Measurements from ENCODE around the gene MICU1.

The MICU1 gene

DNA sequence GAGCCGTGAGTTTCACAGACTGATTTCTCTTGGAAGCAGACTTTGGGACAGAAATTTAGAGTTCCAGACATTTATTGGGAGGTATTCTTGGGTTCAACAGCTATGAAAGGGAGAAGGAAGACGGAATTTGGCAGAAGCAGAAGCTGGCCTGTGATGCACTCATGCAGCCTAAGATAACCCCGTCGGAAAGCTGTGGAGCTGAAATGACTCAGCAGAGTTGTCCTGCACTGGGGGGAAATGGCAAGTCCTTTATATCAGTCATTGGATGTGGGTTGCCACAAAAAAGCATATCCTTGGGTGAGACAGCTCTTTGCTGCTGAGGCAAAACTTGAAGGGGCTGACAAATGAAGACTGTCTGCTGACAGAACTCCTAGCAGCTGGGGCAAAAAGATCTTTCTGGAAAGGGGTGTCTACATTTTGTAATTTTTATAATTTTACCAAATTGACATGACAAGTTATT, 11.5 kb upstream of the MICU1 start:
- DNase-seq (ENCODE audit: low read depth in 1 of 2, low spot score in 1 of 2): no peak

DNA sequence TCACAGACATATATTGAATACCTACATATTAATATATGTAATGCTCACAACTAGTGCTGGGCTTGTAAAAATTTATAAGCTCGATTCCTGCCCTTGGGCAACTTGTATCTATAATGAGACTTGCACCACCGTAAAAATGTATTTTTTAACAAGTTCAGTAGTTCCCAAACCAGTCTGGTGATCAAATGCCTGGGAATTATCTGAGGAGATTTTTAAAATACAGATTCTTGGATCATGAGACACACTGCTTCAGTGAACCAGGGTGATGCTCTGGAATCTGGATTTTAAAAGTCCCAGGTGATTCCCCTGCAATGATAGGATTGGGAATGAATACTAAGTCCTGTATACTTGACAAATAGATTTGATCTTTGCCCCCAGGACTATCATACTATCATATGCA, 4.3 kb upstream of the MICU1 start:
- no peak for DNase-seq (ENCODE audit: low read depth in 1 of 2, low spot score in 1 of 2)

- no peak for DNase-seq (ENCODE audit: low read depth in 1 of 2, low spot score in 1 of 2)
Observed at GRCh38 chr10:72626444-72626754, 520 bp upstream of the MICU1 start.

- DNase-seq (ENCODE audit: low read depth in 1 of 2, low spot score in 1 of 2): no peak
Observed at GRCh38 chr10:72625276-72625607, 637 bp downstream of the MICU1 start.

GRCh38 chr10:72622271-72622670, 3.6 kb downstream of the MICU1 start:
- DNase-seq (ENCODE audit: low read depth in 1 of 2, low spot score in 1 of 2): no peak

GRCh38 chr10:72616716-72617115, 9.2 kb downstream of the MICU1 start:
- DNase-seq (ENCODE audit: low read depth in 1 of 2, low spot score in 1 of 2): no peak

DNA sequence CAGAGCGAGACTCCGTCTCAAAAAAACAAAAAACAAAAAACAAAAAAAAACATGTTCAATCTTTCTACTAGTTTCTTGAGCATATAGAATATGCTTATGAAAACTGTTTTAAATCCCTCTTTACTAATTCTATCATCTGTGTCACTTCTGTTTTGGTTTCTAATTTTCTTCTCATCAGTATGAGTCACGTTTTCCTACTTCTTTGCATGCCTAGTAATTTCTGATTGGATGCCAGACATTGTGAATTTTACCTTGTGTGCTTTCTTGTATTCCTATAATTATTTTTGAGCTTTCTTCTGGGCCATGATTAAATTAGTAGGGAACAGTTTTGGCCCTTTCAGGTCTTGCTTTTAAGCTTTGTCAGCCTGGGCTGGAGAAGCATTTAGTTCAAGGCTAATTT, 9.9 kb downstream of the MICU1 start:
- no peak for DNase-seq (ENCODE audit: low read depth in 1 of 2, low spot score in 1 of 2)

- DNase-seq (ENCODE audit: low read depth in 1 of 2, low spot score in 1 of 2): no peak
Observed at GRCh38 chr10:72612203-72612826, 13.6 kb downstream of the MICU1 start.

DNA sequence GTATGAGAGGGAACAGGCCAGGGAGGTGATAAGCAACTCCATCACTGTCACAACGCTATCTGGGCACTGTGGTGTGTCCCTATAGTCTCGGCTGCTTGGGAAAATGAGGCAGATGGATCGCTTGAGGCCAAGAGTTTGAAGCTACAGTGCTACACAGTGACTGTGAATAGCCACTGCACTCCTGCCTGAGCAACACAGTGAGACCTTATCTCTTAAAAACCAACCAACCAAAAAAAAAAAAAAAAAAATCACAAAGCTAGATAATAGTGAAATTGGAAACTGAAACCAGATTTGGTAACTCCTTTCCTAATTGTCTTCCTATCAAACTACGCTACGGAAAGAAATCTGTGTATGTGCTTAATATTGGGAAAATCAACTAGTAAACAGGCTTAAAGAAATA, 14.1 kb downstream of the MICU1 start:
- no peak for DNase-seq (ENCODE audit: low read depth in 1 of 2, low spot score in 1 of 2)

DNA sequence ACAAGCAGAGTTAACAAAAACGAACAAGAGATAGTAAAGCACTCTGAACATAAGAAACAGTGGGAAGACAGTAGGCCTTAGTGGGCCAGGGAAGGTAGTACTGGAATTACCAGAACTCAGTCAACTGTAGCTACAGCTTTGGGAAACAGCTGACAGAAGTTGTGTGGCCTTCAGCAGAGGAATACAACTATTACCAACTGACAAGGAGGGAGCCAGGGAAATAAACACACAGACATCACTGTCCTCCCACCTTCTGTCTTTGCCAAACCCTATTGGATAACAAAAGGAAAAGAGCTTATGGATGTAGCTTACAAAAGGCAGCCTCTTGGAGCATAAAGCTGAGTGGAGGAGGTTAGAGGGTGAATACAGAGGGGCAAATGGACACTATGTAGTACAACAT, 15.4 kb downstream of the MICU1 start:
- no peak for DNase-seq (ENCODE audit: low read depth in 1 of 2, low spot score in 1 of 2)

- no peak for DNase-seq (ENCODE audit: low read depth in 1 of 2, low spot score in 1 of 2)
Observed at GRCh38 chr10:72605122-72605521, 20.8 kb downstream of the MICU1 start.

DNA sequence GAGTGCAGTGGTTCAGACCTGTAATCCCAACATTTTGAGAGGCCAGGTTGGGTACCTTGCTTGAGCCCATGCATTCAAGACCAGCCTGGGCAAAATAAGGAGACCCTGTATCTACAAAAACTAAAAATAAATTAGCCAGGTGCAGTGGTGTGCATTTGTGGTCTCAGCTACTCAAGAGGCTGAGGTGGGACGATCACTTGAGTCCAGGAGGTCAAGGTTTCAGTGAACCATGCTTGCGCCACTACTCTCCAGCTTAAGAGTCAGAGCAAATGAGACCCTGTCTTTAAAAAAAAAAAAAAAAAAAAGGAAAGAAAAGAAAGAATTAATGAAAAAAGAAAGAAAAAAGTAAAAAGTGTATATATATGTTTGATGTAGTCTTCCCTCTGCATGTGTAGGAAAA, 24.7 kb downstream of the MICU1 start:
- DNase-seq (ENCODE audit: low read depth in 1 of 2, low spot score in 1 of 2): no peak

DNA sequence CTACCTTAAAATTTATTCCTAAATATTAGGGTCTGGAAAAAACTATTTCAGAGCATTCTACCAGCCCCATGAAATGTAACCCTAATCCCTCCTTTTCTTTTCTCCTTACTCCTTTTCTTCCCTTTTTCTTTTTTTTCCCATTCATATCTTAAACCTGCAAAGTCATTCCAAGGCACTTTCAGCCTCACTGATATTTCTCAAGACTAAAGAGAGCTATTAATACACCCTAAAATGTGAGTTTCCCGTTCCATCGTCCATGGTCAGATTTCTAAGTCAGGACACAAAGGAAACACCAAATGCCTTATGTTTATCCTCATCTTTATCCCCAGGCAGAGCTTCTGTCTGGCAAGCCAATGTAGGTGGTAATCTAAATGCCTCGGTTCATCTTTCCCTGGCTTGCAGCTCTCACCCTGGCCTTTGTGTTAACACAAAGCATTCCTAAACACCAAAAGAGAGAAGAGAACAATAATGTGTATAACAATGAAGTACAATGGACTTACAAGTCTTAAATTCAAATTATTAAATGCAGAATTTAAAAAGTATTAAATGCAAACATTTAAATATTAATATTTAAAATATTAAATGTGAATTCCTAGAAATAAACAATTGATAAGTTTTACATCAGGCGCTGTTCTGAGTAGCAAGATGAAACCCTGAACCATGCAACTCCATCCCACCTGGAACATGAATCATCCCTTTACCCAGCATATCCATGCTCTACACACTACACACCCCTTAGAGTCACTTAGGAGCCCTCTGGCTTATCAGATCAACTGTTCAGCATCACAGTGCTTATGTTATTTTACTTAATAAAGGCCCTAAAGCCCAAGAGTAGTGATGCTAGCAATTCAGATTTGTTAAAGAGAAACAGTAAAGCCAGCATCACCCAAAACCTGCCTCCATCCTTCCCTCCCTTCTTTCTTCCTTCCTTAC, 26.8 kb downstream of the MICU1 start:
- DNase-seq (ENCODE audit: low read depth in 1 of 2, low spot score in 1 of 2): no peak

- DNase-seq (ENCODE audit: low read depth in 1 of 2, low spot score in 1 of 2): no peak
Observed at GRCh38 chr10:72597897-72598296, 28.0 kb downstream of the MICU1 start.

DNA sequence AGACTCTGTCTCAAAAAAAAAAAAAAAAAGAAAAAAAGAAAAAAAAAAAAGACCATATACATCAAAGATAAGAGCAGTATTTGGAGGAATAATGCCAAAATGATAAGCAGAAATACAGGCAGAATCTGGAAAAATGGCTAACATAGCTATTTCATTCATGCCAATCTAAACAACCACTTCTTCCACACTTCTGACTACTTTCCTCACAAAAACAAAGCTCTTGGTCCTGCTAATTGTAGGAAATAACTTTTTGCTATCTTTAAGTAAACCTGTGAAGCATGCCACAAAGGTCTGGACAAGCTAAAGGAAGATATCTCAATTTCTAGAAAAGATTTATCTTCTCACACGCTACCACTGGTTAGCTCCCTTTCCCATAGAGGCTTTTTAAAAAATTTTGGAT, 30.4 kb downstream of the MICU1 start:
- no peak for DNase-seq (ENCODE audit: low read depth in 1 of 2, low spot score in 1 of 2)

DNA sequence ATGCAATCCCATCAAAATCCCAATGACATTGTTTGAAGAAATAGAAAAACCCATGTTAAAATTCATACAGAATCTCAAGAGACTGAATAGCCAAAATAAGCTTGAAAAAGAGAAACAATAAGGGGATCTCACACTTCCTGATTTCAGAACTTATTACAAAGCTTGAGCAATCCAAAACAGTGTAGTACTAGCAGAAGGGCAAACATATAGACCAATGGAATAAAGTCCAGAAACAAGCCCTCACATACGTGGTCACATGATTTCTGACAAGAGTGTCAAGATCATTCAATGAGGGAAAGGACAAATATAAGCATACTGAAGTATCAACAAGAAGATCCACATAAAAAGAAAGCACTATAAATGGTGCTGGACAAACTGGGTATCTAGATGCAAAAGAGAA, 31.9 kb downstream of the MICU1 start:
- no peak for DNase-seq (ENCODE audit: low read depth in 1 of 2, low spot score in 1 of 2)

DNA sequence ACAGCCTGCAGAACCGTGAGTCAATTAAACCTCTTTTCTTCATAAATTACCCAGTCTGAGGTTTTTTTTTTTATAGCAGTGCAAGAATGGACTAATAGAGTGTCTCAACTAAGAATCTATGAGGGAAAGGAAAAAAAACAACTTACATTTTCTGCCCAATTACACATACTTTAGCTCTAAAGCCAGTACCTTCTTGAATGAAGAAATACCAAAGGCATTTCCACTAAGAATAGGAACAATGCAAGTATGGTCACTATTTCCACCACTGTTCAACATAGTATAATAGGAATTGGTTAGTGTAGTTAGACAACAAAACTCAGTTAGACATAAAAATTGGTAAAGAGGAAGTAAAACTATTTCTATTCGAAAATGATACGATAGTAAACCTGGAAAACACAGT, 37.6 kb downstream of the MICU1 start:
- DNase-seq (ENCODE audit: low read depth in 1 of 2, low spot score in 1 of 2): no peak

- no peak for DNase-seq (ENCODE audit: low read depth in 1 of 2, low spot score in 1 of 2)
Observed at GRCh38 chr10:72587568-72587967, 38.3 kb downstream of the MICU1 start.

GRCh38 chr10:72574636-72575035, 51.2 kb downstream of the MICU1 start:
- no peak for DNase-seq (ENCODE audit: low read depth in 1 of 2, low spot score in 1 of 2)

DNA sequence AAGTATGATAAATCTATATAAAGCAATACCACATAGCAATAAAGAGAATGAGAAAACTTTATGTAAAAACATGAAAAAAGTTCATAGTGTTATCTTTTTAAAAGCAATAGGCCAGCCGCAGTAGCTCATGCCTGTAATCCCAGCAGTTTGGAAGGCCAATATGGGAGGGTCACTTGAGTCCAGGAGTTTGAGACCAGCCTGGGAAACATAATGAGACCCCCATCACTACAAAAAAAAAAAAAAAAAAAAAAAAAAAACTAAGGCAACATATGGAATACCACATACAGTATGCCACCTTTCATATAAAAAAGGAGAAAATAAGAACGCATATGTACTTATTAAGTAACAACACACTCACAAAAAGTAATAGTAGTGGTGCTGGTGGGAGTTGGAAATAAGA, 52.8 kb downstream of the MICU1 start:
- DNase-seq (ENCODE audit: low read depth in 1 of 2, low spot score in 1 of 2): no peak

DNA sequence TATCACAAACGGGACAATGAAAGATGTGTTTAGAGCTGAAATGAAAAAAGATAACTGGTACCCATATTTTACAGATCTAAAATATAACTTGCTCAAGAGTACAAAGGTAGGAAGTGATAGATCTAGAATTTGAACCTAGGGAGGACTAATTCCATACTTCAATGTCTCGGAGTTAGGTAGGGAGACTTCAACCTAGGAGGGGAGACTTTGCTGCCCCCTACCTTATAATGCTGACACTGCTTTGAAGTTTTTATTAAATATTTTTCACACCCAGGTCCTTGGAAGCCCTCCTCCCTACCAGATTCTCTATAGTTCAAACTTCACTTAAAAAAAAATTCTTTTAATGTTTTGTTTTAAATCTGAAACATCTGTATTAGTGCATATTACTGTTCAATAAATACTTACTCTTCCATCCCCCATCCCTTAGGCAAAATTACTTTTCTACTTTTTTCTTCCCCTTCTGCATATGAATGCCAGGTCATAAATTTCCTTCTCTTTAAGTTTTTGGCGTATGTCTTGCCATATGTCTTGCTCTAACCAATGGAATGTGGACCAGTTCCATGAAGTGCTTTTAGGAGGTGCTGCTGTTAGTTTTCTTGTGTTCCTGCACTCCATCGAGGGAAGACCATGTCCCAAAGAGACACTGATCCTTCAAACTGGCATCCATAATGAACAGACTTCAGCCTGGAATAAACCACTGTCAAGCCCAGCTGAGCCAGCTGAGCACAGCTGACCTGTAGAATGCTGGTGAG, 57.8 kb downstream of the MICU1 start:
- no peak for DNase-seq (ENCODE audit: low read depth in 1 of 2, low spot score in 1 of 2)

DNA sequence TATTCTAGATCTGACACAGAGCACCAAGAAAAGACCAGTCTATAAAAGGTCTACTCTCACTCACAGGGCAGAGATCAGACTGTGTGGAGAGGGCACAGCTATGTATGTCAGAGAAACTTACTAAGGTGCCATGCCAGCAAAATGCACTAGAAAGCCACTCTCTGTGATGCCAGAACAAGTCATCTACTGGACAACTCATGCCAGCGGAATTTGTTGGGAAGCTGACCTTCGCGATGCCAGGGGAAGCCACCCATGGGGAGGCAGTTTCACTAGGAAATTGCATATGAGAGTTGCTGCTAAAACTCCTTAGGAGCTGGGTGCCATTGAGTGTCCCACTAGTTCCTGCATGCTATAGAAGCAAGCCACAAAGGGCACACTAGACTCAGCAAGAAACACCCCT, 58.5 kb downstream of the MICU1 start:
- no peak for DNase-seq (ENCODE audit: low read depth in 1 of 2, low spot score in 1 of 2)
